GM18870 (cell line): ENCODE data around the gene C6orf120.
"Not testable (repeated sequence)": the region's sequence is repeated elsewhere in the genome, so short reads cannot be mapped to it uniquely, and the experiment has no call there.

Experiments
- ATAC-seq: cut with Tn5 transposase; IDR thresholded peaks from one replicate; pipeline ENCODE4 v1.9.1; 2021; ENCODE audit warnings: moderate library complexity; ENCODE audit not compliant: unreplicated experiment

C6orf120 gene

DNA sequence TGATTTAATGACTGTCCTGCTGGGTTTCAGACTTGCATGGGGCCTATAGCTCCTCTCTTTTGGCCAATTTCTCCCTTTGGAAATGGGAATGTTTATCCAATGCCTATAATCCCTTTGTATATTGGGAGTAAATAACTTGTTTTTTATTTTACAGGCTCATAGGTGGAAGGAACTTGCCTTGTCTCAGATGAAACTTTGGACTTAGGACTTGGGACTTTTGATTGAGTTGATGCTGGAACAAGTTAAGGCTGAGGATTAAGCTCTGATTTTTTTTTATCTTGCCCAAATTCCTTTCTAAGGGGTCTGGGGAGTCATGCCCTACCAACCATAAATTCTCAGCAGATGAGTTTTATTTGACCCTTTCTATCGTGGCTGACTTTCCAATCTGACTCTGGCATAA is 23.6 kb upstream of the C6orf120 start:
- ATAC-seq = no peak

DNA sequence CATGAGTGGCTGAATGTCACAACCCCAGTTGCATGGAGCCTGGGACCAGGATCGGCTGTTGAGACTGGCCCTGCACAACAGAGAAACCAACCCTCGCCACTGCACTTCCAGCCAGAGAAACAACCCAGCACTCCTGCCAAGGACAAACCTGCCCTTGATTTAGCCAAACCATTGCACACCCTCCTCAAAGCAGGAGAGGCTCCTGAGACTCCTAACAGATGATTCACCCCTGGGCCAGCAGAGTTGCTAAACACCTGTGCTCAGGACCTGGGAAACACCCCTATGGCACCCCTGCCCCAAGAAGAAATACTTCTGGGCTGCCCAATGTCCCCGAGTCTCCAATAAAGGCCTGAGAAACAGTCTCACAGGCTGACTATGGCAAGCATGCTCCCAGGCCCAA is 17.9 kb upstream of the C6orf120 start:
- no peak for ATAC-seq

DNA sequence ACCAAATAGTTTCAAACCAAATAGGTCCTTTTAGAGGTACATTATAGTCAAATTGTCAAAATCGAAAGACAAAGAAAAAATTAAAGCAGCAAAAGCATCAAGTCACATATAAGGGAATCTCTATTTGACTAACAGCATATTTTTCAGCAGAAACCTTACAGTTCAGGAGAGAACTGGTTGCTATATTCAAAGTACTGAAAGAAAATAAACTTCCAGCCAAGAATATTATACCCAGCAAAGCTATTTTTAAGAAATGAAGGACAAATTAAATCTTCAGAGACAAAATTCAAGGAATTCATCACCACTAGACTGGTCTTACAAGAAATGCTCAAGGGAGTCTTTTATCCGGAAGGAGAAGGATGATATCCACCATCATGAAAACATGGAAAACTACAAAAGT is 16.1 kb upstream of the C6orf120 start:
- ATAC-seq = no peak

DNA sequence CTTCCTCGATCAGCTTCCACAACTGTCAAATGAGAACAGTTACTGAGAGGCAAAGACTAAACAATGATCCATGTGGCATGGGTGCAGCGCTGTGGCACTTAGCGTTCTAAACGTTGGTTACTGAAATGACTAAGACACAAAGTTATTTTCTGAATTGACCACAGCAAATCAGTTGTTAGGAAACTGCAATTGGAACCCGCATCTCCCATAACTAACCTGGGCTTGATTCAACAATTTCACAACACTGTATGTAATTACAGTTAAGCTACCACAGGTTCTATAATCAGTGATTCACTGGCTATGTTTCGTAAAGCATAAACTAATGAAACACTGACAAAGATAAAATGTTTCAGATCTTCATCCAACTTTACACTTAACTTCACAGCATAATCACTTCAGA is 12.6 kb upstream of the C6orf120 start:
- ATAC-seq = no peak

DNA sequence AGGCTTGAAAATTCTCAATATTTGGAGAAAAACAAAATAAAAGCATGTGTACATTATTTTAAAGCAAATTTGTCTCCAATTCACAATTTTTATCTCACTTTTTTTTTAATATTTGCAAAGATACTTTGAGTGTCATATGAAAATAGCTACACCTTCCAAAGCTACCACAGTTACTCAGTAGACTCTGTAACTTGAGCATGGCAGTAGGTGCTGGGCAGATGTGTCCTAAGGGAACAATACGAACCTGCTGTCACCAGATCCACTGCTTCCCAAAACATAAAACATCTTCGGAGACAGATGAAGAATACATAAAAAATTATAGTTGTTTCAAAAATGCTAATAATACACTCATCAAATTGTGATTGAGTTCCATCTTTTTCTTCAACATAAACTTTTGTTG is 10.7 kb upstream of the C6orf120 start:
- ATAC-seq = no peak

DNA sequence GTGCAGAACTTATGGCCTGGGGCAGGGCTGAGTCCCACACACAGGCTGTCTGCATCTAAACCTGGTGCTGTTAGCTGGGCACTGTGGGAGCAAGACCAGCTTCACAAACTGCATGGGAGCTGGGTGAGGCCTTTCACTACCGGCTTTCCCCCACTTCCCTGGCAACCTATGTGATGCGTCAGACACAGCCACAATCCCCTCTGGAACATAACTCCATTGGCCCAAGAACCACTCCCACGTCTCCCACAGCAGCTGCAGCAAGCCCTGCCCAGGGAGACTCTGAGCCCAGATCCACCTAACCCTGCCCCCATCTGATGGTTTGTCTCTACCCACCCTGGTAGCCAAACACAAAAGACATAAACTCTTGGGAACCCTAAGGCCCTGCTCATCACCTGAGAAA is 9.4 kb upstream of the C6orf120 start:
- no peak for ATAC-seq

DNA sequence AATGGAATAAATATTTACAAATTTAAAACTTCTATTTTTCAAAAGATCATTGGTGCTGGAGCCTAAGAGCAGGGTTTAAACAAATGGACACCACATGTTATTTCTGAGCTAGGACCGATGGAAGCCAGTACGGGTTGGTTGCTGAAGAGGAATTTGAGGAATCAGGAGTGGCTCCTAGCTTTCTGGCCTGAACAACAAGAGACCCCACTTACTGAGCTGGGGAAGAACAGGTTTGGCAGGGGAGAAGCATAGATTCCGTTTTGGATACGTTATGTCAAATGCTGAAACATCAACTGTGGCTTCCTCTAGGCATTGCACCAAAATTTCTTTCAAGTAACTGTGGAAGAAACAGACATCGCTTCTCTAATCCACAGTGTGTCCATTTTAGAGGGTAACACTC is 6.8 kb upstream of the C6orf120 start:
- ATAC-seq = no peak

DNA sequence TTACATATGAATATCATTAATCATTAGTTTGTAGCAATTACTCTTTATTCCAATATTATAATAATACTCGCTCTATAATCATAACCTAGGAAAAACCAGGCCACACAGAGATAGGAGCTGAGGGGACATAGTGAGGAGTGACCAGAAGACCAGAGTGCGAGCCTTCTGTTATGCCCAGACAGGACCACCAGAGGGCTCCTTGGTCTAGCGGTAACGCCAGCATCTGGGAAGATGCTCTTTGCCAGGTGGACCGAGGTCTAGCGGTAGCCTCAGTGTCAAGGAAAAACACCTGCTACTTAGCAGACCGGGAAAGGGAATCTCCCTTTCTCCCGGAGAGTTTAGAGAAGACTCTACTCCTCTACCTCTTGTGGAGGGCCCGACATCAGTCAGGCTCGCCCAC is 4.8 kb upstream of the C6orf120 start:
- ATAC-seq = not testable (repeated sequence)

DNA sequence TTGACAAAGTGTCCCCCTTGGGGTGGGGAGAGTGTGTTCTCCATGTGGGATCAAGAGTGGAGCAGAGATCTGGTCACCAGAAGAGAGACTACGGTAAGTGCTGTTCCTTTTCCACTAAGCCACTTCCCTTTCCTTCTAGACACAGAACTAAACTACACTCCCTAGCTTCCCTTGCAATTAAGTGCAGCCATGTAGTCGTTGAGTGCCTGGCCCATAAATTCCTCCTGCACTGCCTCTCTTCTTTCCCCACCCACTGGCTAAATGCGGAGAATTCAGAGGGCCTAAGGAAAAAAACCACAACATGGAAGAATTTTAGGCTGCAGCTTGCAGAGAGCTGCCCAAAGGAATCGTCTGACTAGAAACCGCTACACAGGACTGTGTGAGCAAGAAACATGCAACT is 1.6 kb upstream of the C6orf120 start:
- ATAC-seq = no peak

DNA sequence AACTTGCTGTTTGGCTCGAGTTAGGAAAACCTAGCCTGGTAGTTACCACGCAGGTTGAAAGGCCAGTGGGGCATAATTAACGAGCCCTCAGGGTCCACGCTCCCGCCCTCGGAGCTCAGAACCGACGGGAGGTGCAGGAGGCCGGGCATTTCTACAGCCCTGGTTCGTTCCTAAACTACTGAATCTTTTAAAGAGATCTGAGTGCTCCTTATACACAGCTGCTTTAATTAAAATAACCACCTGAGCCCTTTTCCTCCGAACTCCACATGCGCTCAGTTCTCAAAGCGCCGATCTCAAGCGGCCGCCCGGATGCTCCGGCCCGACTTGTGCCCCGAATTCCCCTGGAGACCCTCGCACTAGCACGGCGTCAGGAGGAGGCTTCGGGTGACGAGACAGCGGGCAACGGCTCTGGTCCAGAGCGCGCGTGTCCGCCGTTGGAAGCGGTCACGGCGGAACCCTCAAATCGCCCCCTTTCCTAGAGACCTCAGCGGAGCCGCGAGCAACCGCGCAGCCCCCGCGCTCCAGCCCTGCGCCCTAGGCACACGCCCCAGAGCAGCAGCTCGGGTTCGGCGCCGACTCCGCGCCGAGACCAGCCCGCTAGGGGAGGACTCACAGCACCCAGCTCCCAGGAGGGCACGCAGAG is 494 bp upstream of the C6orf120 start:
- ATAC-seq = peak; percentile 7

DNA sequence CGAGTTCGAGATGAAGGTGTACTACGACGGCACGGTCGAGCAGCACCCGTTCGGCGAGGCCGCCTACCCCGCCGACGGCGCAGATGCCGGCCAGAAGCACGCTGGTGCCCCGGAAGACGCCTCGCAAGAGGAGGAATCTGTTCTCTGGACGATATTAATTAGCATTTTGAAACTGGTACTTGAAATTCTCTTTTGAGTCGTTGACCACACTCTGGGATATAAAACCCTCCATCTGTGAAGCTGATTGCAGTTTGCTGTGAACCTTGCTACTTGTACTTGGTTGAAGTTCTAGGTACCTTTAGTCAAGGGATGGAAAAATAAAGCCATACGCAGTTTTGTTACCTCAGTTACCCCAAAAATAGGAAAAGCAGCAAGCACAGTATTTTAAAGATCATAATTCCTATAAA is 917 bp downstream of the C6orf120 start:
- peak; percentile 9 for ATAC-seq

DNA sequence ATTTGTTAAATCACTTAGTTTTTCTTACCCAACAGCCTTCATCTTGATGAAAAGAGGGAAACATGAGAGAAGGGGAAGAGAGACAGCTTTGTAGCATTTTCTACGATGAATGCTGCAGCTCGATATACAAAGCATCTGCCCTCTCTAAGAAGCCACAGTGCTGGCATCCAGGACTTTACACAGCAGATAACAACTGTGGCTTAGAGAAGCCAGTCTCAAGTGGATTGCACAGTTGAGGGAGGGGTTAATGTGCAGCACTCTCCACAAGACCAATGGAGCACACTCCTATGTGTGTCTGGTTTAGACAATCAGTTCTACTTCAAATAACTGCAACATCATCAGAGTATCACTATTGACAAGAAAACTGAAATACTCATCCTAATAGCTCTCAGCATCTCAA is 5.8 kb downstream of the C6orf120 start:
- ATAC-seq = no peak

DNA sequence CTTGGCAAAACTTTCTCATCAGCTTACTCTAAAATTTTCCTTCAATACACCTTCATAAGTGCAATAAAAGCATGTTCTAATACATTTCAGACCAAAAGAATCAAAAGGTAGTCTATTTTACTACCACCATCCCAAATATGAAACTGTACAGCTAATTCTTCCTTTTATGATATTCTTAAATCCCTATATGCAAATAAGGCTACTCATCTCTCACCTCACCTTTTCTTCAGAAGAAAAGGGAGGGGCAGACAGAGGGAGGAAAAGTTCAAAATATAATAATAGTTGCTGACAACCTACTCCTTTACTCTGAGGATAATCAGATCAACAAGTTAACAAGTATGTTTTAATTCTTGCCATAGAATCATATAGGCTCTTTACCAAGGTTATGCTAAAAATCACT is 7.4 kb downstream of the C6orf120 start:
- ATAC-seq = no peak

DNA sequence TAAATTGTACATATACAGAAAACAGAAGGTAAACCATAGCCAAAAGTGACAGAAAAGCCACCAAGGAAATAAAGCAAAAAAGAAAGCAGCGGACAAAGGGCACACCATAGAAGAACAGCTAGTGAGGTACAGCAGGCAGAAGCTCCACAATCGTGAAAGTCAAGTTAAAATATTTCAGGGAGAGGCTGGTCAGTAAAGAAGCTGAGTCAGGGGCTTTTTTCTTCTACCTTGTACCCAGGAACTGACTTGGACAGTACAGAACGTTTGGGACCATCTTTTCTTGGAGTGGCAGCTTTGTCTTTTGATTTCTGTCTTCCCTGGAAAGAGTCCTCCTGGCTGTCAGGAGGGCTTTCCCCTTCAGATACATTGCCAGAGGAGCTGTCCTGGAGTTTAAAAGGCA is 8.1 kb downstream of the C6orf120 start:
- ATAC-seq = no peak

DNA sequence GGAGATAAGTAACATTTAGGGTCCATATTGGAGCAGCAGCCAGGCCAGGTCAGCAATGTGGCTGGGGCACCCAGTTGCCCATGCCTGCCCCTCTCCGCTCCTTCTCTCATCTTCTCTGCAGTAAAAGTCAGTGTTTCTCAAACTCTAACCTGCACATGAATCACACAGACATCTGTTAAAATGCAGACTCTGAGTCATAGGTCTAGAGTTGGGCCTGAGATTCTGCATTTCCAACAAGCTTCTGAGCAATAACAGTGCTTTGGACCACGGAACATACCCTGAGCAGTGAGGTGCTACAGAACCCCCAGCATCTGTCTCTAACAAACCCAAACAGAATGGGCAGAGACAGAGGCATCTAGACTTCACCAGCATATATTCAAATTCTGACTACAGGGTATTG is 12.3 kb downstream of the C6orf120 start:
- ATAC-seq = no peak

DNA sequence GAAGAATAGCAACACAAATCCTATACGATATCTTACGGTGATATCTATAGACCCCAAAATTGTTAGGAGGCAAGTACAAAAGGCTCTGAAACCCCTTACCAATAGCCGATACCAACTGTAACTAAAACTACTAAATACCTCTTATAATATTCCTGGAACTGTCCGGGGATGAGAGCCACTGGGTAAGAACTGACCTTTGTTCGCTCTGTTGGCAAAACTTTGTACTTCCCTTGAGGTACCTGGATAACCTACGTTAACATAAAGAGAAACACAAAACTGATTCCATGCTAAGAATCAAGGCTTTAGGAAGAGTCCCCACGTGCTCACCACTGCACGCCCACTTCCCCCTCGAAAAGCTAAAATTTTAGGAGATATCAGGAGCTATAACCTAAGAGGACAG is 12.7 kb downstream of the C6orf120 start:
- no peak for ATAC-seq

DNA sequence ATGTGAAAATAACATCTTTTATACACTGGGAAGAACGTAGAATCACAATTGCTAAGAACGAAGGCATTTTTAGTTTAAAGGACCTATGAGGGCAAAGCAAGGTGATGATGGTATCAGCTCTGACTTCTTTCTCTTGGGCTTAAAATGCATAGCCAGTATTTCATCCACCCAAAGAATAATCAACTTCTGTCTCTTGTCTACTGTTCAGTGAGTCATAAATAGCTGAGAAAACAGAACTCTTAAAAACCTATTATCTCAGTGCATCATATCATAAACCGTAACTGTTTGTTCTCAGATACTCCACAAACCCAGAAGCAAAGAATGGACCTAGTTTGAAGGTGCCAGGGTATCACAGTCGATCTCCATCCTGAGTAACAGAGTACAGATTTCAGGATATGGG is 17.2 kb downstream of the C6orf120 start:
- no peak for ATAC-seq

DNA sequence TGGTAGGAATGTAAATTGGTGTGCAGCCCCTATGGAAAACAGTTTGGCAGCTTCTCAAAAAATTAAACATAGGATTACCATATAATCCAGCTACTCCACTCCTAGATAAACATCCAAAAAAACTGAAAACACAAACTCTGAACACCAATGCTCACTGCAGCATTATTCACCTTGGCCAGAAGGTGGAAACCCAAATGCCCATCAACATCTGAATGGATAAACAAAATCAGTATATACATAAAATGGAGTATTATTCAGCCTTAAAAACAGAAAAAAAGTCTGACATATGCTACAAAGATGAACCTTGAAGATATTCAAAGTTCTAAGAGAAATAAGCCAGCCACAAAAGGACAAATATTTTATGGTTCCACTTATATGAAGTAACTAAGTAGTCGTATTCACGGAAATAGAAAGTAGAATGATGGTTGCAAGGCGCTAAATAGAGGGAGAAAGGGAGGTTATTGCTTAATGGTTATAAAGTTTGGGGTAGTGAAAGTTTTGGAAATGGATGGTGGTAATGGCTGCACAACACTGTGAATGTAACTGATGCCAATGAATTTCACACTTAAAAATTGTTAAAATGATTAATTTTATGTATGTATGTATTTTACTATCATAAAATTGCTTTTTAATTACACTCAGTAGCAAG is 18.4 kb downstream of the C6orf120 start:
- no peak for ATAC-seq

DNA sequence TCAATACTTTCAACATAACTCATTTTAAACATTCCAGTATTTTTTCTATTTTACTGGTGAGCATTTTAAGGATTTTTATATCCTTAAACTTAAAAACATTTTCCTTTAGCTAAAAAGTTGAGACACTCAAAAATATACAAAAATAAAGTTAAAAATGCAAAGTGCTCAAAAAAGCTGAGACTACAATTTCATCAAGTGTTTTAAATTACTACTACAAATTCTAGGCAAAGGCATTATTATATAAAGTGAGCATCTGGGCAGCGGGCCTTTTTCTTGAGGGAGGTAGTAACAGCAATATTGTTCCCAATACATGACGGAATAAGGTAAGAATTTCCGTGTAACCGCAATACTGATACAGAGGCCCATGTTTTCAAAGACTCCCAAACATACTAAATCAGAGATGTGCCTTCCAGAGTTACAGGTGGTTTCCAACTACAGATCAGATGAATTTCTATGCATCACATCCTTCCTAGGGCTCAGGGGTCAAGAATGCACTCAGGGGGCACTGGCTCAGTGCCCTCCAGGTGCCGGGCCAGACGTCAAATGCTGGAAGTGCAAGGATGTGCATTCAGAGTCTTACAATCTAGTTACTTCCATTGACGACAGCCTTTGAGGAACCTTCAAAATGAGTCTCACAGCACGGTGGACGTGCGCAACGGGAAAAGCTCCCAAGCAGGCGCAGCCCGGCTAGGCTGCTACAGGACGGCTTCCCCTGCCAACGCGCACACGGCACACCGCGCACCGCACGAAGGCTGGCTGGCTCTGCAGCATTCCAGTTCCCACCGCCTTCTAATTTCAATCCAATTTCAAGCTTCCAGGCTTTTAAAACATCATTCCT is 20.7 kb downstream of the C6orf120 start:
- peak; percentile 31 for ATAC-seq

DNA sequence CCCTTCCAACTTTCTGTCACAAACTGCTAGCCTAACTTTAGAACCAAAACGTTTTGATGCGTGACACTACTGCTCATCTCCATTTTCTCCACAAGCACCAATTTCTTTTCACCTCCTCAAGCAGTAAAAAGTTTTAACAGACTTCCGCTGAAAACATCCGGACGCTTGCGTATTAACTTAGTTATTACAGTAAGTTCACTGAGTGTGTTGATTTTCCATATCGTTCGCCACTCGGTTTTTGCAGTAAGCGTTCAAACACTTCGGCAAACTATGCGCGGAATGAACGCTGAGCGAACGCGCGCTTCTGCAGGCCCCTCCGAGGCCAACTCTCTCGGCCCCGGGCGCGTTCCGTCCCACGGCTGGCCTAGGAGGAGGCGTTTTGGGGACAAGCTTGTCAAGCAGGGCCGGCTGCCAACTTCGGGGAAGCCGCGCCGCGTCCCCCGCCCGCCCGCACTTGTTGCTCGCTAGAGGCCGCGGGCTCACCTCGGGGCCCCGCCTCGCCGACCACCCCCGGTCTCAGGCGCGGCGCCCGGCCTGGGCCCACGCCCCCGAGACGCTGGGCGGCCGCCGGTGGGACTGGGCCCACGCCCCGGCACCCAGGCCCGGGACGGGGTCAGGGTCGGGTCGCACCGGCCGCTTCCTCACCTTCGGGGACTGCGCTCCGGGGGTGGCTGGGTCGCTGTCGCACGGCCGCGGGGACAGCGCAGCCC is 21.4 kb downstream of the C6orf120 start:
- ATAC-seq = peak; percentile 24

DNA sequence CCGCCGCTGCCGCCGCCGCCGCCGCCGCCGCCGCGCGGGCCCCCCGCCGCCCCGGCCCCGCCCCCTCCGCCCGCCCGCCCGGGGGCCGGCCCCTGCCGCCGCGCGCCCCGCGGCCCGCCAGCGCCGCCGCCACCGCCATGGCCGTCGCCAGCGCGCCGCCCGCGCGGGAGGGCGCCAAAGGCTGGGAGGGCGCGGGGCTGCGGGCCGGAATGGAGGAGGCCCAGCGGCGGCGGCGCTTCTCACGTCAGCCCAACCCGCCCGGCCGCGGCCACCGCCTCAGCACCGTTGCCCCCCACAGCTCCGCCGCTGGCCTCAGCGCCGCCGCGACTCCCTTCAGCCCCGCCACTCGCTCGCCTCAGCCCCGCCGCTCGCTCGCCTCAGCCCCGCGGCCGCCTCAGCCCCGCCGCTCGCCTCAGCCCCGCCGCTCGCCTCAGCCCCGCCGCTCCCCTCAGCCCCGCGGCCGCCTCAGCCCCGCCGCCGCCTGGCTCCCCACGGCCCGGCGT is 22.1 kb downstream of the C6orf120 start:
- no peak for ATAC-seq
